HepG2 (cell line): ENCODE measurements around the gene WDR83. TPM values are rescaled to one million over a fixed set of nuclear protein-coding genes. Genes with fewer than 3 reads are reported as not detected.

Source experiments
- NR2C2 ChIP-seq: sonication (generic); formaldehyde crosslinking; IDR thresholded peaks from 2 replicates; pipeline ENCODE4 v1.4.0; 2020; ENCODE audit warnings: missing genetic modification reagents, mild to moderate bottlenecking, moderate library complexity, borderline replicate concordance
- RAD51 ChIP-seq: fragments of 450-650 bp; IDR thresholded peaks from 2 replicates; pipeline ENCODE4 v1.6.1; 2016; ENCODE audit warnings: borderline replicate concordance
- TOE1 ChIP-seq: sonication (generic); formaldehyde crosslinking; IDR thresholded peaks from 2 replicates; pipeline ENCODE4 v1.4.0; 2020; ENCODE audit warnings: mild to moderate bottlenecking, missing genetic modification reagents
- ZNF260 ChIP-seq: sonication (generic); formaldehyde crosslinking; IDR thresholded peaks from 2 replicates; pipeline ENCODE4 v1.4.0; 2020; ENCODE audit warnings: missing genetic modification reagents, low read depth, mild to moderate bottlenecking, borderline replicate concordance
- ZNF343 ChIP-seq: sonication (generic); formaldehyde crosslinking; IDR thresholded peaks from 2 replicates; pipeline ENCODE4 v1.4.0; 2020; ENCODE audit warnings: mild to moderate bottlenecking, missing genetic modification reagents
- polyA plus RNA-seq, 8 experiments: library from polyadenylated mRNA; depleted of rRNA in 3 of 8; stranded (reverse) in 7 of 8; unstranded in 1 of 8; fragments of >200 nt; fragmentation: Illumina TruSeq in 4 of 8; extraction: Trizol in 4 of 8; gene quantifications; 2 replicates each; pipeline versions ENCODE4 v1.2.1 to v1.2.3, GENCODE V29; 2011 to 2016; ENCODE audit warnings: low read depth in 4 of 8, missing spikeins in 1 of 8, mixed read lengths in 1 of 8; ENCODE audit not compliant: insufficient read depth in 1 of 8
- total RNA-seq, 5 experiments: library from RNA; depleted of rRNA; stranded (reverse); fragments of >200 nt; fragmentation: Illumina TruSeq; extraction: Trizol; gene quantifications; 2 replicates each; pipeline ENCODE4 v1.2.3, GENCODE V29; 2016; ENCODE audit warnings: low read depth in 1 of 5
- TF ChIP-seq, protein P1 (sequence below): IDR thresholded peaks from 2 replicates; pipeline ENCODE4 v1.6.1; 2016; ENCODE audit warnings: missing compliant biosample characterization, missing genetic modification reagents, borderline replicate concordance
- TF ChIP-seq, protein P2 (sequence below), 2 experiments: sonication (generic) in 1 of 2; formaldehyde crosslinking in 1 of 2; IDR thresholded peaks; 2 replicates each; pipeline versions ENCODE4 v1.5.1 to v1.6.1; 2011 to 2020; ENCODE audit warnings: borderline replicate concordance in 1 of 2, low read depth in 1 of 2, low read length in 1 of 2, mild to moderate bottlenecking in 1 of 2, missing genetic modification reagents in 1 of 2, moderate library complexity in 1 of 2
- TF ChIP-seq, protein P3 (sequence below): sonication (generic); formaldehyde crosslinking; IDR thresholded peaks from 2 replicates; pipeline ENCODE4 v1.4.0; 2020; ENCODE audit warnings: missing genetic modification reagents
- TF ChIP-seq, protein P4 (sequence below): sonication (generic); formaldehyde crosslinking; IDR thresholded peaks from 2 replicates; pipeline ENCODE4 v1.4.0; 2020; ENCODE audit warnings: mild to moderate bottlenecking, missing genetic modification reagents

The WDR83 gene
- total and polyA plus RNA-seq, 2 of the 13 experiments (the other 11 are each of a cell fraction or from before 2014, with no cell fraction given) = 4.5 to 10.7 TPM

DNA sequence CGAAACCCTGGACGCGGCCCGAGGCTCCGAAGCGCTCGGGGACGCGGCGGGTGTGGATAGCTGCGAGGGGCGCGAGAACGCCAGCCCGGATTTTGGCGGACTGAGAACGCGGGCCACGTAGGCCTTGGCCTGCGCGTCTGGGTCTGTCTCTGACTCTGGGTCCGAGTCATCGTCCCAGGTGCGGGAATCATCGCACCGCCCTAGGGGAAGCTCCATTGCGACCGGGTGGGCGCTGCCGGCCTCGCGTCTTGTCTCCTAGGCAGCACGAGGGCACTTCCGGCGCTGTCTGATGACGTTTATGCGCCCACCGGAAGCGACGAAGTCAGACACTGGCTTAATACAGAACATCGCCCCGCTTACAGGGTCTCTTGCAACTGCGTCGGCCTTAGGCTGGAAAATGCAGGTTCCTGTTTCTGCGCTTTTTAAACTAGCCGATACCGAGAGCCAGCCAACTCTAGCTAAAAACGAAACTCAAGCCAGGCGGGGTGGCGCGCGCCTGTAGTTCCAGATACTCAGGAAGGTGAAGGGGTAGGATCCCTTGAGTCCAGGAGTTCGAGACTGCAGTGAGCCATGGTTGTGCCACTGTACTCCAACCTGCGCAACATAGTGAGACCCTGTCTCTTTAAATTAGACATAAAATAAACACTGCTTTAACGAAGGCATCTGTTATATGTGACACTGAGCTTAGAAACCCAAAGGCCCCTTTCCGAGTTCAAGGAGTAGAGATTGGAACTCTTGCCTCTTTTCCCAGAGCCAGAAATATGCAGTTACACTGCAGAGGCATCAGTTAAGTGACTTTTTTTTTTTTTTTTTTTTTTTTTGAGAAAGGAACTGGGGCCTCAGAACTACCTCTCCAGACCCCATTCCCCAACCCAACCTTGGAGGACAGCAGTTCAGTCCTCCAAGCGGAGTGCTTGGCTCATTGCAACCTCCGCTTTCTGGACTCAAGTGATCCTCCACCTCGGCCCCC is 30.0 kb downstream of the WDR83 start, which contains the start of gene FBXW9 (continued):
- TF ChIP-seq RAD51 (no peak), NR2C2 (peak; percentile 65), ZNF343 (CRISPR knock-in tag) (no peak), TOE1 (no peak), ZNF260 (no peak)
- TF ChIP-seq, protein P1, sequence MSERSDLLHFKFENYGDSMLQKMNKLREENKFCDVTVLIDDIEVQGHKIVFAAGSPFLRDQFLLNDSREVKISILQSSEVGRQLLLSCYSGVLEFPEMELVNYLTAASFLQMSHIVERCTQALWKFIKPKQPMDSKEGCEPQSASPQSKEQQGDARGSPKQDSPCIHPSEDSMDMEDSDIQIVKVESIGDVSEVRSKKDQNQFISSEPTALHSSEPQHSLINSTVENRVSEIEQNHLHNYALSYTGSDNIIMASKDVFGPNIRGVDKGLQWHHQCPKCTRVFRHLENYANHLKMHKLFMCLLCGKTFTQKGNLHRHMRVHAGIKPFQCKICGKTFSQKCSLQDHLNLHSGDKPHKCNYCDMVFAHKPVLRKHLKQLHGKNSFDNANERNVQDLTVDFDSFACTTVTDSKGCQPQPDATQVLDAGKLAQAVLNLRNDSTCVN (CRISPR knock-in tag) = peak; percentile 68; the same call in 1 of the 2 replicates
- TF ChIP-seq, protein P2, sequence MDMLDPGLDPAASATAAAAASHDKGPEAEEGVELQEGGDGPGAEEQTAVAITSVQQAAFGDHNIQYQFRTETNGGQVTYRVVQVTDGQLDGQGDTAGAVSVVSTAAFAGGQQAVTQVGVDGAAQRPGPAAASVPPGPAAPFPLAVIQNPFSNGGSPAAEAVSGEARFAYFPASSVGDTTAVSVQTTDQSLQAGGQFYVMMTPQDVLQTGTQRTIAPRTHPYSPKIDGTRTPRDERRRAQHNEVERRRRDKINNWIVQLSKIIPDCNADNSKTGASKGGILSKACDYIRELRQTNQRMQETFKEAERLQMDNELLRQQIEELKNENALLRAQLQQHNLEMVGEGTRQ (IDR thresholded peaks at IDR 0.05; ENCODE audit: low read depth, low read length) = no peak
- TF ChIP-seq, protein P2 (CRISPR knock-in tag; IDR thresholded peaks at IDR 0.05; ENCODE audit: borderline replicate concordance) = no peak
- TF ChIP-seq, protein P3, sequence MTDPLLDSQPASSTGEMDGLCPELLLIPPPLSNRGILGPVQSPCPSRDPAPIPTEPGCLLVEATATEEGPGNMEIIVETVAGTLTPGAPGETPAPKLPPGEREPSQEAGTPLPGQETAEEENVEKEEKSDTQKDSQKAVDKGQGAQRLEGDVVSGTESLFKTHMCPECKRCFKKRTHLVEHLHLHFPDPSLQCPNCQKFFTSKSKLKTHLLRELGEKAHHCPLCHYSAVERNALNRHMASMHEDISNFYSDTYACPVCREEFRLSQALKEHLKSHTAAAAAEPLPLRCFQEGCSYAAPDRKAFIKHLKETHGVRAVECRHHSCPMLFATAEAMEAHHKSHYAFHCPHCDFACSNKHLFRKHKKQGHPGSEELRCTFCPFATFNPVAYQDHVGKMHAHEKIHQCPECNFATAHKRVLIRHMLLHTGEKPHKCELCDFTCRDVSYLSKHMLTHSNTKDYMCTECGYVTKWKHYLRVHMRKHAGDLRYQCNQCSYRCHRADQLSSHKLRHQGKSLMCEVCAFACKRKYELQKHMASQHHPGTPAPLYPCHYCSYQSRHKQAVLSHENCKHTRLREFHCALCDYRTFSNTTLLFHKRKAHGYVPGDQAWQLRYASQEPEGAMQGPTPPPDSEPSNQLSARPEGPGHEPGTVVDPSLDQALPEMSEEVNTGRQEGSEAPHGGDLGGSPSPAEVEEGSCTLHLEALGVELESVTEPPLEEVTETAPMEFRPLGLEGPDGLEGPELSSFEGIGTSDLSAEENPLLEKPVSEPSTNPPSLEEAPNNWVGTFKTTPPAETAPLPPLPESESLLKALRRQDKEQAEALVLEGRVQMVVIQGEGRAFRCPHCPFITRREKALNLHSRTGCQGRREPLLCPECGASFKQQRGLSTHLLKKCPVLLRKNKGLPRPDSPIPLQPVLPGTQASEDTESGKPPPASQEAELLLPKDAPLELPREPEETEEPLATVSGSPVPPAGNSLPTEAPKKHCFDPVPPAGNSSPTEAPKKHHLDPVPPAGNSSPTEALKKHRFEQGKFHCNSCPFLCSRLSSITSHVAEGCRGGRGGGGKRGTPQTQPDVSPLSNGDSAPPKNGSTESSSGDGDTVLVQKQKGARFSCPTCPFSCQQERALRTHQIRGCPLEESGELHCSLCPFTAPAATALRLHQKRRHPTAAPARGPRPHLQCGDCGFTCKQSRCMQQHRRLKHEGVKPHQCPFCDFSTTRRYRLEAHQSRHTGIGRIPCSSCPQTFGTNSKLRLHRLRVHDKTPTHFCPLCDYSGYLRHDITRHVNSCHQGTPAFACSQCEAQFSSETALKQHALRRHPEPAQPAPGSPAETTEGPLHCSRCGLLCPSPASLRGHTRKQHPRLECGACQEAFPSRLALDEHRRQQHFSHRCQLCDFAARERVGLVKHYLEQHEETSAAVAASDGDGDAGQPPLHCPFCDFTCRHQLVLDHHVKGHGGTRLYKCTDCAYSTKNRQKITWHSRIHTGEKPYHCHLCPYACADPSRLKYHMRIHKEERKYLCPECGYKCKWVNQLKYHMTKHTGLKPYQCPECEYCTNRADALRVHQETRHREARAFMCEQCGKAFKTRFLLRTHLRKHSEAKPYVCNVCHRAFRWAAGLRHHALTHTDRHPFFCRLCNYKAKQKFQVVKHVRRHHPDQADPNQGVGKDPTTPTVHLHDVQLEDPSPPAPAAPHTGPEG (CRISPR knock-in tag) = 0 out of 2 replicates have a peak, but pooled peaks have one; percentile 52
- TF ChIP-seq, protein P4, sequence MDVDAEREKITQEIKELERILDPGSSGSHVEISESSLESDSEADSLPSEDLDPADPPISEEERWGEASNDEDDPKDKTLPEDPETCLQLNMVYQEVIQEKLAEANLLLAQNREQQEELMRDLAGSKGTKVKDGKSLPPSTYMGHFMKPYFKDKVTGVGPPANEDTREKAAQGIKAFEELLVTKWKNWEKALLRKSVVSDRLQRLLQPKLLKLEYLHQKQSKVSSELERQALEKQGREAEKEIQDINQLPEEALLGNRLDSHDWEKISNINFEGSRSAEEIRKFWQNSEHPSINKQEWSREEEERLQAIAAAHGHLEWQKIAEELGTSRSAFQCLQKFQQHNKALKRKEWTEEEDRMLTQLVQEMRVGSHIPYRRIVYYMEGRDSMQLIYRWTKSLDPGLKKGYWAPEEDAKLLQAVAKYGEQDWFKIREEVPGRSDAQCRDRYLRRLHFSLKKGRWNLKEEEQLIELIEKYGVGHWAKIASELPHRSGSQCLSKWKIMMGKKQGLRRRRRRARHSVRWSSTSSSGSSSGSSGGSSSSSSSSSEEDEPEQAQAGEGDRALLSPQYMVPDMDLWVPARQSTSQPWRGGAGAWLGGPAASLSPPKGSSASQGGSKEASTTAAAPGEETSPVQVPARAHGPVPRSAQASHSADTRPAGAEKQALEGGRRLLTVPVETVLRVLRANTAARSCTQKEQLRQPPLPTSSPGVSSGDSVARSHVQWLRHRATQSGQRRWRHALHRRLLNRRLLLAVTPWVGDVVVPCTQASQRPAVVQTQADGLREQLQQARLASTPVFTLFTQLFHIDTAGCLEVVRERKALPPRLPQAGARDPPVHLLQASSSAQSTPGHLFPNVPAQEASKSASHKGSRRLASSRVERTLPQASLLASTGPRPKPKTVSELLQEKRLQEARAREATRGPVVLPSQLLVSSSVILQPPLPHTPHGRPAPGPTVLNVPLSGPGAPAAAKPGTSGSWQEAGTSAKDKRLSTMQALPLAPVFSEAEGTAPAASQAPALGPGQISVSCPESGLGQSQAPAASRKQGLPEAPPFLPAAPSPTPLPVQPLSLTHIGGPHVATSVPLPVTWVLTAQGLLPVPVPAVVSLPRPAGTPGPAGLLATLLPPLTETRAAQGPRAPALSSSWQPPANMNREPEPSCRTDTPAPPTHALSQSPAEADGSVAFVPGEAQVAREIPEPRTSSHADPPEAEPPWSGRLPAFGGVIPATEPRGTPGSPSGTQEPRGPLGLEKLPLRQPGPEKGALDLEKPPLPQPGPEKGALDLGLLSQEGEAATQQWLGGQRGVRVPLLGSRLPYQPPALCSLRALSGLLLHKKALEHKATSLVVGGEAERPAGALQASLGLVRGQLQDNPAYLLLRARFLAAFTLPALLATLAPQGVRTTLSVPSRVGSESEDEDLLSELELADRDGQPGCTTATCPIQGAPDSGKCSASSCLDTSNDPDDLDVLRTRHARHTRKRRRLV (CRISPR knock-in tag) = peak; percentile 71; the same call in 1 of the 2 replicates
